Stimulated activated effector memory CD8-positive, alpha-beta T cell treated with anti-CD3 and anti-CD28 coated beads, Interleukin-12 subunit alpha, Interleukin-12 subunit beta, amount 100 ng/mL, for 72 hours (primary cell): ENCODE results near the gene DACH1.

Experiments used
- ATAC-seq: fragments of 150-1000 bp; cut with Tn5 transposase; 2 replicates; pipeline ENCODE4 v1.10.0; 2021
- DNase-seq, 2 donors: peaks; one replicate each; pipeline ENCODE4 v3.0.0; 2021 to 2022; ENCODE audit warnings: low spot score in 2 of 2
- H3K27ac Mint-ChIP-seq: one replicate; pipeline ENCODE4 v1.8.0; 2022; ENCODE audit warnings: mild to moderate bottlenecking, mixed read lengths
- H3K36me3 Mint-ChIP-seq: one replicate; pipeline ENCODE4 v1.8.0; 2022; ENCODE audit warnings: mild to moderate bottlenecking, mixed read lengths
- H3K4me1 Mint-ChIP-seq: one replicate; pipeline ENCODE4 v1.8.0; 2022; ENCODE audit warnings: mixed read lengths
- H3K4me3 Mint-ChIP-seq: one replicate; pipeline ENCODE4 v1.8.0; 2022; ENCODE audit warnings: mild to moderate bottlenecking, mixed read lengths
- H3K9me3 Mint-ChIP-seq: one replicate; pipeline ENCODE4 v1.8.0; 2022; ENCODE audit warnings: mixed read lengths

DACH1 gene

DNA sequence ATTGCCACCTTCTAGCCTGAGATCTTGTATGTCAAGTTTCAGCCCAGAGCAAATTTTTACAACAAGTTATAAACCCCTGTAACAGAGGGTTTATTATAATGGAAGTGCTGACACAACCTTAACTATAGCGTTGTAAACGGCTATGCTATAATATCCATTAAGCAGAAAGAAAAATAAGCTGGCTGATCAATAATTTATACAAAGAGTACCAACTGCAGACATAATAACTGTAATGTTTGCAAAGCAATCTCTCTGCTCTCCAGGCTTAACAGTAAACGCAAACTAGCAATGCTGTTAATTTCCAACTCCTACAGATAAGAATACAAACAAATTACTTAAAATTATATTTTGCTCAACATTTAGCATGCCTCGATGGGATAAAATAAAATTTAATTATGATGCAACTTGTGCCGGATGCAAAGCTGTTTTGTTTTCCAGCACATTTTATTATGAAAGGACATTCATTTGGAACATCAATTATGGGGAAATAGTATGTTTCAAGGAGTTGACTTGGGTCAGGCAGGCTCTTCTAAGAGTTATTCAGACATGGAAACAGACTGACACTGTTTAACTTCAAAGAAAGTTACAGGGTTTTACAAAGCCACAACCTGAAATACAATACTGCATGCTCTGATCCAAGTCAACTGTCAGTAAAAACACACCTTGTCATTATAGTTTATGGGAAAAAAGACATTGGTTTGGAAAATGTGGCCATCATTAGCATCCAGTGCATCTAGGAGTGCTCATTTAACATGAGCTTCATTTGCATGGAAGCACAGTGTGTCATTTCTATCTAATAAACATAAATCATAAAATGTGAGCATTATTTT is 6.6 kb upstream of the DACH1 start:
- no peaks in the 10 kb centered on the region for H3K4me1 Mint-ChIP-seq
- no peak for ATAC-seq
- DNase-seq = no peak
- H3K36me3 Mint-ChIP-seq = no peaks in the 10 kb centered on the region
- no peak overlapping the region for H3K27ac Mint-ChIP-seq
- H3K4me3 Mint-ChIP-seq = no peak overlapping the region
- peaks cover 3% of the 10 kb centered on the region for H3K9me3 Mint-ChIP-seq

DNA sequence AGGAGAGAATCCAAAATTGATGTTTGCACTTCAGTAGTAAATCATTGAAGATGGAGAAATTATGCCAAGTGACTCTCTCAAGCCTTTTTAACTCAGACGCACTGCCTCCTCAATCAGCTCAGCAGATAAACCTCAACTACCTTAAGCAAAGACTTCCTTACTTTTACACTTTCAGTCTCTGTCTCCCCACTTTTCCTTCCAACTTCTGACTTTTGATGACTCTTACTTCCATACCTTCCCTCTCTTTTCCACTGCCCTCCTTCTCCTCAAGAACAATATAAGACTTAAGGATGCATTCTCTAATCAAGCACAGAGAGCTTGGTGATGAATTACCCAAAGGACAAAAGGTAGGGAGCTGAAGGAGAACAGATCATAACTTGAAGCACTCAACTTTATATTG is 4.8 kb upstream of the DACH1 start:
- Mint-ChIP-seq H3K9me3 (no peaks in the 10 kb centered on the region), H3K27ac (no peak overlapping the region), H3K36me3 (no peaks in the 10 kb centered on the region), H3K4me1 (peaks cover 5% of the 10 kb centered on the region), H3K4me3 (no peak overlapping the region)
- ATAC-seq (no peak), DNase-seq (no peak)

DNA sequence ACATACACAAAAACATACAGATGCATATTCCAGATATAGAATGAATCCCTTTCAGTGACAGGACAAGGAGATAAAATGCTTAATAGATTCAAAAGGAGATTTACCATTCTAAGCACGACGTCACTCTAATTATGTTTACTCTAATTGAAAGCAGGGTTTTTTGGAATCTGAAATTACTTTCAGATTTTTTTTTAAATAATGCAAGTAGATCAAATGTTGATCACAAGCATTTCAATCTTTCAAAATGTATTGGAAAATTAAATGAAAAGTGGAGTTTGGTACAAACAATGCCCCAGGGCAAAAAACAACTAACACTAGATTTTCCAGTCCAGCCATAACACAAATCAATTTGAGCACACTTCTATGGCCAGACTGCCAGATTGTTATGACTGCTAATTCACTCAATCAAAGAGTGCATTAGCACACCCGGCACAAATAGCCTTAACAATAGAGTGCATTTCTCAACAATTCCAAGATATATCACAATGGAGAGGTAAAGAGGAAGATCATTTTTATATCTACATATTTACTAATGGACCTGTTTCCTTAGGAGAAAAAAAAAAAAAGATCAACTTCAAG is 4.3 kb upstream of the DACH1 start:
- ATAC-seq = no peak
- Mint-ChIP-seq H3K27ac (no peak overlapping the region), H3K4me3 (no peak overlapping the region), H3K9me3 (no peaks in the 10 kb centered on the region), H3K4me1 (peaks cover 10% of the 10 kb centered on the region), H3K36me3 (no peaks in the 10 kb centered on the region)
- no peak for DNase-seq

DNA sequence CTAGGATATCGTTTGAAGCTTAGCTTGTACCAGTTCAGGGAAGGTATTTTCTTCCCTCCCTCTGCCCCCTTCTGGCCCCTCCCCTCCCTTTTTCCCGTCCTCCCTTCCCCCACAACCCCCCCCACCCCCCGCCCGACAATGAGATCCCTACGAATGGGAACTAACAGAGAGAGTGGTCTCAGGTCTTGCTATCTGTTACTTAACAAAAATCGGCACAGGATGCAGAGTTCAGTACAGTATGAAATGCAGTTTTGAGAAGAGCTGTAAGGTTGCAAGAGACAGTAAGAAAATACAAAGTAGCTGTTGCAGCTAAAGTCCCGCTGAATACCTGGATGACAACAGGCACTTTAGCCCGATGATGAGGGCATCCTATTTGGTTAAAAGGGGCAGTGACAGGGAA is 3.1 kb upstream of the DACH1 start:
- ATAC-seq (no peak), DNase-seq (no peak)
- H3K9me3 Mint-ChIP-seq = no peaks in the 10 kb centered on the region
- H3K4me3 Mint-ChIP-seq = no peak overlapping the region
- H3K27ac Mint-ChIP-seq = no peak overlapping the region
- no peaks in the 10 kb centered on the region for H3K36me3 Mint-ChIP-seq
- H3K4me1 Mint-ChIP-seq = peaks cover 10% of the 10 kb centered on the region

DNA sequence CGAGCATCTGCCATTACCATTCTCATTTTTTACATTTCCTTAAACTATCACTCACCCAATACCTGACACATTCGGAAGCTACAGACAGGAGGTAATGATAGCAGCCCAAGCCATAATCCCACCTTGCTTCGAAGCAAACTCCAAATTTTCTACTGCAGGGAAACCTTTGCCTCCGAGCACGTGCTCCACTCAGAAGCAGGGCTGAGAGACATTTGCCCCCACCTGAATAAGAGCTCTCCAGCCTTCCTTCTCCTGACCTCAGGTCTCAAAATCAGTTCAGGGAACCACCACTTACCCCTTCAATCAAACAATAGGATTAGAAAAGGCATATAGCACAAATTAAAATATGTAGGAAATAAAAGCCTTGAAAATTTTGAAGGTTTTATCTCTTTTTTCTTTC is 2.3 kb upstream of the DACH1 start:
- Mint-ChIP-seq H3K4me1 (peaks cover 10% of the 10 kb centered on the region), H3K9me3 (no peaks in the 10 kb centered on the region), H3K4me3 (no peak overlapping the region), H3K36me3 (no peaks in the 10 kb centered on the region), H3K27ac (no peak overlapping the region)
- no peak for ATAC-seq
- DNase-seq = no peak

DNA sequence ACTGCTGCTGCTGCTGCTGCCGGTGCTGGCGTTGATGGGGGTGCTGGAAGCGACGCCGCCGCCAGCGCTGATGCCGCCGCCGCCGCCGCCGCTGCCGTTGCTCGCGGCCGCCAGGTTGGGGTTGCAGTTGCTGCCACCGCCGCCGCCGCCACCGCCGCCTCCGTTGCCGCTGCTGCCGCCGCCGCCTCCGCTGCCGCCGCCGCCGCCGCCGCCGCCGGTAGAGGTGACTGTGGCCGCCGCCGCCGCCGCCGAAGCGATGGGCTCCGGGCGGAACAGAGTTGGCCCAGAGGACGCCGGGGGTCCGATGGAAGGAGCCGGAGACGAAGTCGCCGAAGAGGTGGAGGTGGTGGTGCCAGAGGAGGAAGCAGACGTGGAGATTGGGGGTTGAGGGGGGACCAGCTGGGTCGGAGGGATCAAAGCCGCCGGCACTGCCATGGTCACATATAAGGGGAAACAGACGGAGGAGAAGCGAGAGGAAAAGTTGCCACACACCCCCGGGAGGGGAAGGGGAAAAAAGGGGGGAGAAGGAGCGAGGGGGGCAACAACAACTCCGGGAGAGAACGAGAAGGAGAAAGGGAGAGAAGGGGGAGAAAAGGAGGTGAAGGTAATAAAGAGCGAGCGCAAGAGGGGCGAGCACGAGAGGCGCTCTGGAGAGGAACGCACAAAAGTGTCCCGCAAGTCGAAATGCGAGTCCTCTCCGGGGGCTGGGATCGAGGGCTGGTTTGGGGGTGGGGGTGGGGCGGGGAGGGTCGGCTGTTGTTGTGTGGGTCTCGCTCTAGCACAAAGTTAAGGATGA is 471 bp downstream of the DACH1 start:
- DNase-seq (no peak), ATAC-seq (no peak)
- Mint-ChIP-seq H3K4me1 (peaks cover 10% of the 10 kb centered on the region), H3K9me3 (no peaks in the 10 kb centered on the region), H3K4me3 (peak overlapping the region; percentile 29), H3K27ac (no peak overlapping the region), H3K36me3 (no peaks in the 10 kb centered on the region)

DNA sequence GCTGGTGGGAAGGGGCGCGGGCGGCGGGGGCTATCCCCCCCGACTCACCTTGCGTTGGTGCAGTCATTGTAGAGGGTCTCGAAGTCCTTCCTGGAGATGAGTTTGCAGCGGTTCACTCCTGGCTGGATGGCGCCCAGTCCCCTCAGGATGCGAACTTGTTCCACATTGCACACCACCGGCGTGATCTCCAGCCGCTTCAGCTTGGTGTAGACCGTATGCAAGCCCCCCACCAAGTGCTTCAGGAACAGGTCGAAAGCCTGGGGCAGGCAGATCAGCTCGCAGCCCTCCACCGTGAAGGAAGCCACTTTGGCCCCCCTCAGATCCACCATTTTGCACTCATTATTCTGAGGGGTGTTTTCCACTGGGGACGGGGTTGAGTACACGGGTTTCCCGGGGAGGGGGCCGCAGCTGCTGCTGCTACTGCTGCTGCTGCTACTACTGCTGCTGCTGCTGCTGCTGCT is 1.1 kb downstream of the DACH1 start:
- no peak for ATAC-seq

DNA sequence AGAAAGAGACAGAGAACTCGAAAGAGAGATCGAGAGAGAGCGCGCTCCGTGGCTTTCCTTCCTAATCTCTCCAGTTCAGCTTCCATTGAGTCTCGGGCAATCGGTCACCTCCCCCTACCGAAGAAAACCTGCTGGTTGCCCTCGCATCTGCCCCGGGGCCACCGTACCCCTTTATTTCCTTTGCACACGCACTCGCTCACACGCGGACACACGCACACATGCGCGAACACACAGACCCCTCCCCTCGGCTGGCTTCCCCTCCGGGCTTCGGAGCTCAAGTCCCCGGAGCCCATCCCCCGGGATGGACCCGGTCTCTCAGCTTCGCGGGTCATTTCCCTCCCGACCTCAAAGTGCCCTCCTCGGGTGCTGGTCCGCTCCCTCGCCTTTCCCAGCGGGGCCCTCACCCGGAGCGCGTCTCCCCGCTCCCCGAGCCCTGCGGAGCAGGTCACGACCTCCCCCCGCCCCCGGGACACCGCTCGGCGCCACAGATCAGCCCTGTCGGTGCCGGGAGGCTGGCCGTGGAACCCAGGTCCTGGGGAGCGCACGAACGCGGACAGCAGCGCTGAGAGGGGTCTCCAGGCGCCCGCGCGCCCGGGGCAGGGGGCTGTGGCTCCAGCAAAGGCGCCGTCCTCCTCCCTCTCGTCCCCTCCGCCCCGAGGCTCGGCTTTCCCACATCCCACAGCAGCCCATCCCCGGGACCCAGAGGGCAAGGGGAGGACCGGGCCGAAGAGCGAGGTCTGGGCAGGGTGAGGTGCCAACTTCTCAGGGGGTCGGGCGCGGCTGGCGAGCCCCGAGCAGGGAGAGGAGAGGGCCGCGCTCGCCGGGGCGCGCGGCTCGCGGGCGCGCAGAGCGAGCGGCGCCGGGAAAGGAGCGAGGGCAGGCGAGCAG is 1.8 kb downstream of the DACH1 start:
- DNase-seq (no peak), ATAC-seq (no peak)
- Mint-ChIP-seq H3K9me3 (no peaks in the 10 kb centered on the region), H3K36me3 (no peaks in the 10 kb centered on the region), H3K27ac (no peak overlapping the region), H3K4me3 (peak overlapping the region; percentile 32), H3K4me1 (peaks cover 10% of the 10 kb centered on the region)

More for the DNA sequence above, 1.1 kb downstream of the DACH1 start:
- no peaks in the 10 kb centered on the region for H3K36me3 Mint-ChIP-seq
- DNase-seq = no peak
- H3K9me3 Mint-ChIP-seq = no peaks in the 10 kb centered on the region
- H3K4me3 Mint-ChIP-seq = no peak overlapping the region
- peaks cover 10% of the 10 kb centered on the region for H3K4me1 Mint-ChIP-seq
- H3K27ac Mint-ChIP-seq = no peak overlapping the region

DNA sequence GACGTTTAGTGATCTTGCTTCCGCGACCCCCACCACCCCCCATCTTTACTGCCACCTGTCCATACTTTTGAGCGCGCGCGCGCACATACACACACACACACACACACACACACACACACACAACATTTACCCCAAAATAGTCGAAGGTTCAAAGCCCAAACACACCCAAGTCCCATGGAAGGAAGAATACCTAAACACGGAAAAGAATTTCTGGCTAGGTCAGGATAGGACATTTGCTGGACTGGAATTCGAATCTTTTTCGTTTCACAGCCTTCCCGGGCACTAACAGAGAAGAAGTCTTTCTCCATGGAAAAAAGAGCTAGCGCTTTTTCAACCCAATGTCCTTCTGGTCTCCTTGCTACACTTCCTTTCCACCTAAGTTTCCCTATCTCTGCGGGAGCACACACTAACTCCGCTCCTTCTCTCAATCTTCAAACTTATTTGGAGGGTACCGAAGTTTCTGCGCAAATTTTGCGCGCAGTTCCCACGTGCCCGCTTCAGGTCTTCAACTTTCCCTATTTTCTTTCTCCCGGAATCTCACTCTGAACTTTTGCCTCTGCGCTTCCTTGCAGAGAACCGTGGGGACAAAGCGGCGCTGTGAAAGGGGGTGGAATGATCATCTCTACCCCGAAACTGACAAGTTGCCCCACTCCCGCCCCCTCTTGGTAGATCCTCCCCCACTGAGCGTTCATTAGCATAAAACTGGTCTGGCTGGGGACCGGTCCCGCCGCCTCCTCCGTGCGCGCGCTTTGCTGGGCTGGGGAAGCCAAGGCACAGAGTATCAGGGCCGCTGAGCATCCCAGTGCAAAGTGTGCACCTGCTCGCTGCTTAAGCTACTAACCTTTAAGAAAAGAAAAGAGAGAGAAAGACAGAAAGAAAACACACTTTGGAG is 2.7 kb downstream of the DACH1 start:
- H3K27ac Mint-ChIP-seq = no peak overlapping the region
- H3K9me3 Mint-ChIP-seq = no peaks in the 10 kb centered on the region
- peak overlapping the region; percentile 32 for H3K4me3 Mint-ChIP-seq
- DNase-seq = no peak
- H3K36me3 Mint-ChIP-seq = no peaks in the 10 kb centered on the region
- ATAC-seq = no peak
- peaks cover 10% of the 10 kb centered on the region for H3K4me1 Mint-ChIP-seq

DNA sequence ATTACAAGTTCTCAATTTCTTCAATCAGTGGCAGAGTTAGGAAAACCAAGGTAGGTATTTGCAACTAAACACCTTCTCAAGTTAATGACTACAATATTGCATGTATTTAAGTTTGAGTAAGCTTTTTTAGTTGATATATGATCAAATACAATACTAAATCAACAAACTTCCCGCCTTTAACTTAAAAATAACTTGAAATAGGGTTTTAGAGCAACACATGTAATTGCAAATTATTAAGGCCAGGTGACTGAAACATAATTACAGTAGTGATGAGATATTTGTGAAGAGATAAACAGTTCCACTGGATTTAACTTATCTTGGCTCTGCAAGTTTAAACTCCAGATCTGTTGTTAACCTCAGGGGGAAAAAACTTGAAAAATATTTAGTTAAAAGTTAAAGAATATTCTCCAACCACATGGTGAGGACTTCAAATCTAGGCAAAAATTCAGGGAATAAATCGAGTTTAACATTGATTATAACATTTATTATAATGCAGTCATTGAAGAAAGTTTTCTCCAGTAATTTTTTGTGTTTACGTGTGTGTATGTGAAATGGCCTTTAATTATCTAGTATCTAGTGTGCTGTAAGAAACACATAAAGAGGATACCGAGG is 3.6 kb downstream of the DACH1 start:
- DNase-seq = no peak
- Mint-ChIP-seq H3K4me3 (no peak overlapping the region), H3K27ac (no peak overlapping the region), H3K4me1 (peaks cover 10% of the 10 kb centered on the region), H3K36me3 (no peaks in the 10 kb centered on the region), H3K9me3 (peaks cover 4% of the 10 kb centered on the region)
- ATAC-seq = no peak

DNA sequence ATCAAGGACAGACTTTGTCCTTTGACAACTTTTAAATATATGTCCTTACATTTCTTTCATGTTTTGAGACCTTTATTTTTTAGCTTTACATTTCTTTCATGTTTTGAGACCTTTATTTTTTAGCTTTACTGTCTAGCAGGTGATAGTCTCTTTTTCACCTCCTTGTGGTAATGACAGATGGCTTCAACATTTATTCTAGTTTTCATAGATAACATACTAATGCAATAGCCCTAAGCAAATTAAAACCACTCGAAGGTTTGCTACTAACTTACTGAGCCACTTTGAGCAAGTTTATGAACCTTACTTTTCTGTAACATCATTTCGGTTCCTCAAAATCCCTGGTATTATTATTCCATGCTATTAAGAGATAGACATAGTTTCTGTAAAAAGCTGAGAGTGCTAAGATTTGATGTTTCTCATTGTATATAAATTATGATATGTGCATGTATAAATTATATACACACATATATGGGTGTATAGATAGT is 4.5 kb downstream of the DACH1 start:
- H3K9me3 Mint-ChIP-seq = peaks cover 4% of the 10 kb centered on the region
- H3K4me1 Mint-ChIP-seq = peaks cover 10% of the 10 kb centered on the region
- no peaks in the 10 kb centered on the region for H3K36me3 Mint-ChIP-seq
- no peak overlapping the region for H3K4me3 Mint-ChIP-seq
- DNase-seq = no peak
- ATAC-seq = no peak
- H3K27ac Mint-ChIP-seq = no peak overlapping the region

DNA sequence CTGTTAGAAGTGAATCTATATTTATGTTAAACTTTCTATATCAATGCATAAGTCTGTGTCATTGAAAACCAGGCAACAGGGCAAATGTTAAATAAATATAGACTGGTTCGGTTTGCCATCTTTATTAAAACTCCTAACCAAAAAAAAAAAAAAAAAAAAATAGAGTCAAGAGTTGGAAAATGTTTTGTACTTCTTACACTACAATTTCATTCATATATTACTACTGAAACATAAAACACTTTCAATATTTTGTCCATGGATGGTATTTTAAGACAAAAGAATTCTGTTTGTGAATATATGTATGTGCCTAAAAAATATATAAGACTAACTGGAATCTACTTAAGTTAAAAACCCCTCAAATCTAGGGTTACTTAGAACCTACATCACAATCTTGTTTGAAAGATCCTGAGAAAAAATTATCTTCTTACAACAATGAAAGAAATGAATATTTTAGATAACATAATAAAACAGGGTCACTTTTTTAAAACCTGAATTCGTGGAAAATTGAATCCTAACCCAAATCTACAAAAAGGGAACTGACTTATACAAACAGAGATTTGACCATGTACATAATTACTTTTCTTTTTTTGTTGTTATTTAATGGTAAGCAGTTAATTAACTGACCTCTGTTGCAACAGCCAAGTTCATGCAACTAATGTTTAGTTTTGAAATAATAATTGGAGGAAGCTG is 5.1 kb downstream of the DACH1 start:
- H3K4me3 Mint-ChIP-seq = no peak overlapping the region
- no peak for DNase-seq
- no peak overlapping the region for H3K27ac Mint-ChIP-seq
- peaks cover 5% of the 10 kb centered on the region for H3K4me1 Mint-ChIP-seq
- H3K9me3 Mint-ChIP-seq = peaks cover 4% of the 10 kb centered on the region
- no peak for ATAC-seq
- no peaks in the 10 kb centered on the region for H3K36me3 Mint-ChIP-seq

DNA sequence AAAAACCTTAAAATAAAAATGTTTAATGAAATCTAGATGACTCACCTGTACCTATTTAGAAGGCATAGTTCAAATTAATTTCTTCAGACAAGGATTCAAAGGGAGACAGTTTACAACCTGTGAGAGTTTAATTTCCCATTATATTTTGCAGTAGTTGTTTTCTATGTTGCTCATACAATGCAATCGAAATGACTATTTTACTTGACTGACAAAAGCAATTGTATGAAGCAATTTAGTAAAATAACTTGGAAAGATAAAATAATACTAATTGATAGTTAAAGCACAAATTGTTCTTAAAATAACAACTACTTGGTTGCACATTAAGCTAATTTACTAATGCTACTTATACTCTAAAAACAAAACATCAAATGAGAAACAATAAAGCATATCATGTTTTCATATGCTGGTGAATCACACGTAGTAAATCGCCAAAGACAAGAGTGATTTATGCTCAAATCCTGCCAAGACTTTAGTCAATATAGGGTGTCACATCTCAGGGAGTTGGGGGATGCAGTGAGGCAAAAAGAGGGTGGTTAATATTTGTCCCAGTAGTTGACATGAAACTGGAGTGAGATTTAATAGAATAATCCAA is 6.4 kb downstream of the DACH1 start:
- H3K4me1 Mint-ChIP-seq = no peaks in the 10 kb centered on the region
- H3K9me3 Mint-ChIP-seq = peaks cover 4% of the 10 kb centered on the region
- no peak for DNase-seq
- no peak for ATAC-seq
- H3K27ac Mint-ChIP-seq = no peak overlapping the region
- H3K4me3 Mint-ChIP-seq = no peak overlapping the region
- no peaks in the 10 kb centered on the region for H3K36me3 Mint-ChIP-seq
